ENCODE measurements around the gene SCN10A. TPM values are rescaled to one million over a fixed set of nuclear protein-coding genes. Genes with fewer than 3 reads are reported as not detected.
A peak's percentile ranks its signal among the peaks of the same experiment; 100 is the strongest.

The SCN10A gene
- total and polyA plus RNA-seq, 9 of the 15 experiments (the other 6 are each of a cell fraction or from before 2014, with no cell fraction given): not detected

GRCh38 chr3:38689346-38689745 is 126.7 kb downstream of the SCN10A start (continued):
- no peak for TF ChIP-seq ZNF609 (CRISPR knock-in tag; IDR thresholded peaks at IDR 0.05; ENCODE audit: borderline replicate concordance)
- TF ChIP-seq BHLHE40 (IDR thresholded peaks at IDR 0.05; ENCODE audit: low read length): no peak
- no peak for TF ChIP-seq THRB (CRISPR knock-in tag; conservative IDR thresholded peaks at IDR 0.05)
- TF ChIP-seq ZNF449 (CRISPR knock-in tag; IDR thresholded peaks at IDR 0.05): no peak
- TF ChIP-seq CREM (IDR thresholded peaks at IDR 0.05; ENCODE audit: low read depth): peak; percentile 29; the same call in 1 of the 2 replicates
- no peak for TF ChIP-seq ZNF79 (CRISPR knock-in tag; IDR thresholded peaks at IDR 0.05; ENCODE audit: low read depth)
- TF ChIP-seq CBFA2T2 (conservative IDR thresholded peaks at IDR 0.05): peak; percentile 21; the same call in 1 of the 2 replicates
- no peak for TF ChIP-seq IRF2 (CRISPR knock-in tag; IDR thresholded peaks at IDR 0.05)
- TF ChIP-seq ATF3 (IDR thresholded peaks at IDR 0.05): peak; percentile 47; the same call in 1 of the 2 replicates
- no peak for TF ChIP-seq ATF3 (CRISPR knock-in tag; conservative IDR thresholded peaks at IDR 0.05)
- no peak for TF ChIP-seq MYC (IDR thresholded peaks at IDR 0.05; ENCODE audit: low read depth, low read length)
- no peak for TF ChIP-seq MYC (CRISPR knock-in tag; IDR thresholded peaks at IDR 0.05; ENCODE audit: borderline replicate concordance, low read depth)
- no peak for TF ChIP-seq CREB5 (CRISPR knock-in tag; IDR thresholded peaks at IDR 0.05)
- TF ChIP-seq SRF (CRISPR knock-in tag; IDR thresholded peaks at IDR 0.05): no peak
- TF ChIP-seq TAL1 (IDR thresholded peaks at IDR 0.05): peak; percentile 41; the same call in 1 of the 2 replicates
- TF ChIP-seq KAT8 (IDR thresholded peaks at IDR 0.05; ENCODE audit: low read depth): no peak
- no peak for TF ChIP-seq NFIX (CRISPR knock-in tag; IDR thresholded peaks at IDR 0.05; ENCODE audit: low read depth)
- TF ChIP-seq ID3 (CRISPR knock-in tag; IDR thresholded peaks at IDR 0.05): no peak
- no peak for TF ChIP-seq ID3 (tag; IDR thresholded peaks at IDR 0.05)
